K562 (cell line): ENCODE results near the gene DNASE1L1.

ENCODE experiments used
- CTCF ChIP-seq, 3 experiments: IDR thresholded peaks in 2 of 3; conservative IDR thresholded peaks in 1 of 3; 2 replicates each; pipeline ENCODE4 v1.5.1; 2011 to 2012; ENCODE audit warnings: low read length in 3 of 3, mild to moderate bottlenecking in 3 of 3, control low read depth in 2 of 3, improper control_type of control experiment in 1 of 3, inconsistent platforms in 1 of 3, low read depth in 1 of 3, mixed read lengths in 1 of 3, moderate library complexity in 1 of 3; ENCODE audit not compliant: insufficient read depth in 2 of 3
- ETV6 ChIP-seq, 3 experiments: fragments of 150-350 bp in 1 of 3; sonication (generic) in 1 of 3; formaldehyde crosslinking in 1 of 3; IDR thresholded peaks; 2 replicates each; pipeline versions ENCODE4 v1.6.1 to v1.8.0; 2014 to 2022; ENCODE audit warnings: borderline replicate concordance in 2 of 3, low read depth in 2 of 3, antibody characterized with exemption in 1 of 3, low read length in 1 of 3, mild to moderate bottlenecking in 1 of 3, missing genetic modification reagents in 1 of 3
- FOXM1 ChIP-seq, 2 experiments: fragments of 450-650 bp in 1 of 2; sonication (generic) in 1 of 2; formaldehyde crosslinking in 1 of 2; IDR thresholded peaks; 2 replicates each; pipeline versions ENCODE4 v1.6.1 to v1.9.0; 2017 to 2022; ENCODE audit warnings: low read depth in 2 of 2, mild to moderate bottlenecking in 2 of 2, missing genetic modification reagents in 1 of 2, moderate library complexity in 1 of 2
- JUND ChIP-seq, 2 experiments: IDR thresholded peaks; 2 replicates in 1 of 2; 3 replicates in 1 of 2; pipeline ENCODE4 v1.6.1; 2011; ENCODE audit warnings: borderline replicate concordance in 2 of 2, low read depth in 2 of 2, low read length in 2 of 2, improper control_type of control experiment in 1 of 2, missing biosample characterization in 1 of 2, missing genetic modification characterization in 1 of 2, missing genetic modification reagents in 1 of 2
- MXI1 ChIP-seq: IDR thresholded peaks from 2 replicates; pipeline ENCODE4 v1.6.1; 2011; ENCODE audit warnings: low read depth, mild to moderate bottlenecking, improper control_type of control experiment, low read length
- POLR2A ChIP-seq: fragments of 450-650 bp; conservative IDR thresholded peaks from 2 replicates; pipeline ENCODE4 v1.6.1; 2016
- ZKSCAN1 ChIP-seq: fragments of 150-350 bp; IDR thresholded peaks from 2 replicates; pipeline ENCODE4 v1.6.1; 2016; ENCODE audit warnings: low read depth, low read length
- TF ChIP-seq, protein P1 (sequence below), 2 experiments: fragments of 450-650 bp in 1 of 2; sonication (generic) in 1 of 2; formaldehyde crosslinking in 1 of 2; IDR thresholded peaks; 2 replicates each; pipeline versions ENCODE4 v1.7.1 to v1.9.0; 2016 to 2022; ENCODE audit warnings: inconsistent platforms in 1 of 2, mild to moderate bottlenecking in 1 of 2, missing genetic modification reagents in 1 of 2

GRCh38 chrX:154354013-154354412, 55.0 kb downstream of the DNASE1L1 start:
- TF ChIP-seq, protein P1, sequence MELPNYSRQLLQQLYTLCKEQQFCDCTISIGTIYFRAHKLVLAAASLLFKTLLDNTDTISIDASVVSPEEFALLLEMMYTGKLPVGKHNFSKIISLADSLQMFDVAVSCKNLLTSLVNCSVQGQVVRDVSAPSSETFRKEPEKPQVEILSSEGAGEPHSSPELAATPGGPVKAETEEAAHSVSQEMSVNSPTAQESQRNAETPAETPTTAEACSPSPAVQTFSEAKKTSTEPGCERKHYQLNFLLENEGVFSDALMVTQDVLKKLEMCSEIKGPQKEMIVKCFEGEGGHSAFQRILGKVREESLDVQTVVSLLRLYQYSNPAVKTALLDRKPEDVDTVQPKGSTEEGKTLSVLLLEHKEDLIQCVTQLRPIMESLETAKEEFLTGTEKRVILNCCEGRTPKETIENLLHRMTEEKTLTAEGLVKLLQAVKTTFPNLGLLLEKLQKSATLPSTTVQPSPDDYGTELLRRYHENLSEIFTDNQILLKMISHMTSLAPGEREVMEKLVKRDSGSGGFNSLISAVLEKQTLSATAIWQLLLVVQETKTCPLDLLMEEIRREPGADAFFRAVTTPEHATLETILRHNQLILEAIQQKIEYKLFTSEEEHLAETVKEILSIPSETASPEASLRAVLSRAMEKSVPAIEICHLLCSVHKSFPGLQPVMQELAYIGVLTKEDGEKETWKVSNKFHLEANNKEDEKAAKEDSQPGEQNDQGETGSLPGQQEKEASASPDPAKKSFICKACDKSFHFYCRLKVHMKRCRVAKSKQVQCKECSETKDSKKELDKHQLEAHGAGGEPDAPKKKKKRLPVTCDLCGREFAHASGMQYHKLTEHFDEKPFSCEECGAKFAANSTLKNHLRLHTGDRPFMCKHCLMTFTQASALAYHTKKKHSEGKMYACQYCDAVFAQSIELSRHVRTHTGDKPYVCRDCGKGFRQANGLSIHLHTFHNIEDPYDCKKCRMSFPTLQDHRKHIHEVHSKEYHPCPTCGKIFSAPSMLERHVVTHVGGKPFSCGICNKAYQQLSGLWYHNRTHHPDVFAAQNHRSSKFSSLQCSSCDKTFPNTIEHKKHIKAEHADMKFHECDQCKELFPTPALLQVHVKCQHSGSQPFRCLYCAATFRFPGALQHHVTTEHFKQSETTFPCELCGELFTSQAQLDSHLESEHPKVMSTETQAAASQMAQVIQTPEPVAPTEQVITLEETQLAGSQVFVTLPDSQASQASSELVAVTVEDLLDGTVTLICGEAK (IDR thresholded peaks at IDR 0.05): no peak
- TF ChIP-seq, protein P1 (CRISPR knock-in tag; IDR thresholded peaks at IDR 0.05): no peak
- no peak for TF ChIP-seq JUND (IDR thresholded peaks at IDR 0.05; ENCODE audit: borderline replicate concordance, low read depth, low read length)
- no peak for TF ChIP-seq JUND (tag; IDR thresholded peaks at IDR 0.05; ENCODE audit: borderline replicate concordance, low read depth, low read length)
- TF ChIP-seq MXI1: no peak
- no peak for TF ChIP-seq ZKSCAN1
- TF ChIP-seq ETV6 (IDR thresholded peaks at IDR 0.05; ENCODE audit: borderline replicate concordance in 1 of 2, low read depth in 2 of 2, low read length in 1 of 2): no peak
- TF ChIP-seq ETV6 (CRISPR knock-in tag; IDR thresholded peaks at IDR 0.05; ENCODE audit: borderline replicate concordance): no peak
- TF ChIP-seq FOXM1 (IDR thresholded peaks at IDR 0.05; ENCODE audit: low read depth): no peak
- no peak for TF ChIP-seq FOXM1 (CRISPR knock-in tag; IDR thresholded peaks at IDR 0.05; ENCODE audit: low read depth)
- no peak for TF ChIP-seq POLR2A
- no peak for TF ChIP-seq CTCF (IDR thresholded peaks at IDR 0.05 in 2 of 3, conservative IDR thresholded peaks at IDR 0.05 in 1 of 3; ENCODE audit: insufficient read depth in 2 of 3, low read depth in 1 of 3, low read length in 3 of 3)
